Gastroesophageal sphincter (tissue), 4 donors: ENCODE measurements around the gene SLC22A16. TPM values are rescaled to one million over a fixed set of nuclear protein-coding genes. Genes with fewer than 3 reads are reported as not detected.

Experiments used
- ATAC-seq: fragments of 150-250 bp; one replicate; pipeline ENCODE4 v1.9.1; 2016; ENCODE audit warnings: mild to moderate bottlenecking, moderate library complexity
- H3K27ac ChIP-seq, 4 donors: fragments of 200-600 bp; sonication (generic) in 3 of 4; 1 replicate in 3 of 4; 2 replicates in 1 of 4; pipeline ENCODE4 v1.5.1; 2016 to 2019
- H3K27me3 ChIP-seq: fragments of 200-600 bp; sonication (generic); one replicate; pipeline ENCODE4 v1.5.1; 2019
- H3K36me3 ChIP-seq, 2 donors: fragments of 200-600 bp; sonication (generic); one replicate each; pipeline ENCODE4 v1.5.1; 2019; ENCODE audit warnings: control low read depth in 1 of 2
- H3K4me1 ChIP-seq, 3 donors: fragments of 200-600 bp; sonication (generic); 1 replicate in 2 of 3; 2 replicates in 1 of 3; pipeline ENCODE4 v1.5.1; 2016 to 2019; ENCODE audit warnings: control low read depth in 2 of 3
- H3K4me3 ChIP-seq, 2 donors: fragments of 200-600 bp; sonication (generic); one replicate each; pipeline ENCODE4 v1.5.1; 2019; ENCODE audit warnings: mild to moderate bottlenecking in 1 of 2, moderate library complexity in 1 of 2
- H3K9me3 ChIP-seq, 3 donors: fragments of 200-600 bp; sonication (generic); one replicate each; pipeline ENCODE4 v1.5.1; 2017 to 2019; ENCODE audit warnings: control low read depth in 2 of 3
- EP300 ChIP-seq: sonication (generic); formaldehyde crosslinking; IDR thresholded peaks from one replicate; pipeline ENCODE4 v1.6.1; 2017; ENCODE audit warnings: antibody characterized with exemption, mild to moderate bottlenecking
- POLR2A ChIP-seq, 2 donors: fragments of 450-650 bp; IDR thresholded peaks; one replicate each; pipeline ENCODE4 v1.6.1; 2017; ENCODE audit warnings: antibody characterized with exemption in 2 of 2, mild to moderate bottlenecking in 2 of 2, moderate library complexity in 1 of 2
- POLR2AphosphoS5 ChIP-seq: sonication (generic); formaldehyde crosslinking; IDR thresholded peaks from one replicate; pipeline ENCODE4 v1.6.1; 2017; ENCODE audit warnings: antibody characterized with exemption
- WGBS, 2 donors: methylation state at CpG; one replicate each; pipeline ENCODE4 v1.1.5; 2018; ENCODE audit warnings: low coverage in 1 of 2; 5-methylcytosine and 5-hydroxymethylcytosine counted together
- total RNA-seq, 4 donors: library from RNA; depleted of rRNA; stranded (reverse); fragments of >200 nt; gene quantifications; one replicate each; pipeline ENCODE4 v1.1.0, GENCODE V29; 2016
- TF ChIP-seq, protein P1 (sequence below), 4 experiments: fragments of 200-600 bp in 2 of 4; fragments of 450-650 bp in 2 of 4; sonication (generic) in 1 of 4; IDR thresholded peaks; one replicate each; pipeline ENCODE4 v1.5.1; 2017 to 2019; ENCODE audit warnings: antibody characterized with exemption in 4 of 4, mild to moderate bottlenecking in 2 of 4, moderate library complexity in 2 of 4

Gene SLC22A16
- total RNA-seq, 4 donors from 2014 or later, result 0.35 to 5.4 (median 1.8) TPM; not detected in 1

GRCh38 chr6:110472739-110473138 lies 3.7 kb downstream of the SLC22A16 start:
- no peak for ATAC-seq
- 78 to 96% methylated on average over 2 to 4 of the region's 4 CpGs for WGBS, 2 donors
- Histone ChIP-seq H3K27ac (no peak overlapping the region), H3K4me1 (peaks cover 0 to 15% (median 0%) of the 10 kb centered on the region in 3 donors), H3K4me3 (no peak overlapping the region), H3K36me3 (no peaks in the 10 kb centered on the region), H3K9me3 (no peaks in the 10 kb centered on the region), H3K27me3 (peaks cover 33% of the 10 kb centered on the region)
- TF ChIP-seq POLR2AphosphoS5, result no peak
- no peak for TF ChIP-seq POLR2A (IDR thresholded peaks at IDR 0.05)
- TF ChIP-seq, protein P1, sequence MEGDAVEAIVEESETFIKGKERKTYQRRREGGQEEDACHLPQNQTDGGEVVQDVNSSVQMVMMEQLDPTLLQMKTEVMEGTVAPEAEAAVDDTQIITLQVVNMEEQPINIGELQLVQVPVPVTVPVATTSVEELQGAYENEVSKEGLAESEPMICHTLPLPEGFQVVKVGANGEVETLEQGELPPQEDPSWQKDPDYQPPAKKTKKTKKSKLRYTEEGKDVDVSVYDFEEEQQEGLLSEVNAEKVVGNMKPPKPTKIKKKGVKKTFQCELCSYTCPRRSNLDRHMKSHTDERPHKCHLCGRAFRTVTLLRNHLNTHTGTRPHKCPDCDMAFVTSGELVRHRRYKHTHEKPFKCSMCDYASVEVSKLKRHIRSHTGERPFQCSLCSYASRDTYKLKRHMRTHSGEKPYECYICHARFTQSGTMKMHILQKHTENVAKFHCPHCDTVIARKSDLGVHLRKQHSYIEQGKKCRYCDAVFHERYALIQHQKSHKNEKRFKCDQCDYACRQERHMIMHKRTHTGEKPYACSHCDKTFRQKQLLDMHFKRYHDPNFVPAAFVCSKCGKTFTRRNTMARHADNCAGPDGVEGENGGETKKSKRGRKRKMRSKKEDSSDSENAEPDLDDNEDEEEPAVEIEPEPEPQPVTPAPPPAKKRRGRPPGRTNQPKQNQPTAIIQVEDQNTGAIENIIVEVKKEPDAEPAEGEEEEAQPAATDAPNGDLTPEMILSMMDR (IDR thresholded peaks at IDR 0.05), result no peak
- TF ChIP-seq EP300, result no peak

- H3K9me3 ChIP-seq, result no peaks in the 10 kb centered on the region
- 100% methylated on average over 2 to 3 of the region's 3 CpGs for WGBS, 2 donors
- TF ChIP-seq POLR2A (IDR thresholded peaks at IDR 0.05) (no peak), POLR2AphosphoS5 (no peak), EP300 (no peak)
- TF ChIP-seq, protein P1 (IDR thresholded peaks at IDR 0.05), result no peak
- H3K4me1 ChIP-seq, result peaks cover 0 to 14% (median 0%) of the 10 kb centered on the region in 3 donors
- H3K36me3 ChIP-seq, result no peaks in the 10 kb centered on the region
- ATAC-seq, result no peak
- peaks cover 28% of the 10 kb centered on the region for H3K27me3 ChIP-seq
- H3K4me3 ChIP-seq, result no peak overlapping the region
- H3K27ac ChIP-seq, result no peak overlapping the region
Observed at GRCh38 chr6:110471726-110472365, 4.6 kb downstream of the SLC22A16 start.

DNA sequence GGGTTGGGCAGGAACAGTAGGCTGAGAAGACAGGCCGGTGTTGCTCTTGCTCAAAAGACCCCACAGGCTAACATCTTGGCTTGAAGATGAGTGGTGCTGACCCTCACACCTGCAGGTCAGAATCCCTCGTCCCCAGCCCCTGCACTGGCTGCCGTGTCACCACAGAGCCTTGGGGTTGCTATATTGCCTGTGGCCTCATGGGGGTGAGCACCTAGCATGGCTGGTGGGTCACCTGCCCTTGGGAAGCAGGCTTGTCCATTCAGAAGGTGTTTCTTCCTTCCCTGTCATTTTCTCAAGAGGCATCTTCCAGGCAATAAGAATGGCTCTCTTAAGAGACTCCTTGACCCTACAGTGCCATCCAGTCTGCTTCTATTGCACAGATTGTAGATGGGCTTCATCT lies 7.7 kb downstream of the SLC22A16 start:
- Histone ChIP-seq H3K4me3 (no peak overlapping the region), H3K27ac (no peak overlapping the region), H3K36me3 (no peaks in the 10 kb centered on the region), H3K4me1 (no peaks in the 10 kb centered on the region), H3K9me3 (peaks cover 0 to 12% (median 0%) of the 10 kb centered on the region in 3 donors), H3K27me3 (peaks cover 5% of the 10 kb centered on the region)
- no peak for TF ChIP-seq POLR2A (IDR thresholded peaks at IDR 0.05)
- TF ChIP-seq, protein P1 (IDR thresholded peaks at IDR 0.05), result no peak
- WGBS, 2 donors, result 100% methylated on average over 1 of the region's 3 CpGs
- ATAC-seq, result no peak

- Histone ChIP-seq H3K27ac (no peak overlapping the region), H3K4me1 (no peaks in the 10 kb centered on the region), H3K36me3 (no peaks in the 10 kb centered on the region), H3K4me3 (no peak overlapping the region), H3K9me3 (peaks cover 0 to 21% (median 0%) of the 10 kb centered on the region in 3 donors), H3K27me3 (no peaks in the 10 kb centered on the region)
- ATAC-seq, result no peak
- 70 to 88% methylated on average over 1 of the region's 1 CpG for WGBS, 2 donors
- TF ChIP-seq, protein P1 (IDR thresholded peaks at IDR 0.05), result no peak
- no peak for TF ChIP-seq EP300
- no peak for TF ChIP-seq POLR2AphosphoS5
- no peak for TF ChIP-seq POLR2A (IDR thresholded peaks at IDR 0.05)
Observed at GRCh38 chr6:110467566-110468140, 8.8 kb downstream of the SLC22A16 start.
